WTC11 (cell line): ENCODE data around the gene MYCBP. TPM values are rescaled to one million over a fixed set of nuclear protein-coding genes. Genes with fewer than 3 reads are reported as not detected.

Experiments
- ATAC-seq: fragments of 200-7000 bp; cut with Tn5 transposase; 2 replicates; pipeline ENCODE4 v1.10.0; 2021; ENCODE audit warnings: mild to moderate bottlenecking, moderate library complexity
- CTCF ChIA-PET: fragments of 300-600 bp; sonication (Branson Sonifier 250); formaldehyde crosslinking; loops from one replicate; lab custom pipeline; 2021; ENCODE audit warnings: antibody characterized with exemption; lab: Charles Lee
- POLR2A ChIA-PET: fragments of 350-600 bp; sonication (Branson Sonifier 250); formaldehyde crosslinking; loops from one replicate; lab custom pipeline; 2021; ENCODE audit warnings: antibody characterized with exemption; lab: Charles Lee
- DNase-seq: peaks from one replicate; pipeline ENCODE4 v3.0.0; 2021; ENCODE audit warnings: low spot score
- H3K27ac Mint-ChIP-seq: 2 replicates; pipeline ENCODE4 v1.8.0; 2021; ENCODE audit warnings: mixed read lengths
- H3K27me3 Mint-ChIP-seq: 2 replicates; pipeline ENCODE4 v1.8.0; 2021; ENCODE audit warnings: low read depth, mild to moderate bottlenecking, moderate library complexity, mixed read lengths
- H3K36me3 Mint-ChIP-seq: 2 replicates; pipeline ENCODE4 v1.8.0; 2021; ENCODE audit warnings: mixed read lengths
- H3K4me1 Mint-ChIP-seq: 2 replicates; pipeline ENCODE4 v1.8.0; 2022; ENCODE audit warnings: mixed read lengths
- H3K4me3 Mint-ChIP-seq: 2 replicates; pipeline ENCODE4 v1.8.0; 2021; ENCODE audit warnings: mild to moderate bottlenecking, moderate library complexity, mixed read lengths
- H3K9me3 Mint-ChIP-seq: 2 replicates; pipeline ENCODE4 v1.8.0; 2021; ENCODE audit warnings: mixed read lengths
- CBFB ChIP-seq: sonication (generic); formaldehyde crosslinking; IDR thresholded peaks from 2 replicates; pipeline ENCODE4 v1.8.1; 2022; ENCODE audit warnings: mild to moderate bottlenecking, low read depth, missing genetic modification reagents
- HMGA2 ChIP-seq: fragments of 250-450 bp; sonication (Bioruptor Pico); IDR thresholded peaks from 2 replicates; pipeline ENCODE4 v1.4.0; 2021; ENCODE audit warnings: mild to moderate bottlenecking, moderate library complexity
- JAZF1 ChIP-seq: fragments of 250-450 bp; sonication (Bioruptor Pico); IDR thresholded peaks from 2 replicates; pipeline ENCODE4 v1.9.0; 2021; ENCODE audit warnings: moderate library complexity, mild to moderate bottlenecking, inconsistent platforms
- JUN ChIP-seq: sonication (generic); formaldehyde crosslinking; IDR thresholded peaks from 2 replicates; pipeline ENCODE4 v1.8.0; 2023; ENCODE audit warnings: mild to moderate bottlenecking, missing genetic modification reagents
- NFATC4 ChIP-seq: fragments of 250-450 bp; sonication (Bioruptor Pico); IDR thresholded peaks from 2 replicates; pipeline ENCODE4 v1.9.0; 2021; ENCODE audit warnings: mild to moderate bottlenecking
- NFE2L1 ChIP-seq: sonication (generic); formaldehyde crosslinking; IDR thresholded peaks from 2 replicates; pipeline ENCODE4 v1.8.1; 2023; ENCODE audit warnings: missing genetic modification reagents
- SMAD4 ChIP-seq: sonication (generic); formaldehyde crosslinking; IDR thresholded peaks from 2 replicates; pipeline ENCODE4 v1.8.0; 2022; ENCODE audit warnings: mild to moderate bottlenecking, missing genetic modification reagents
- TEAD1 ChIP-seq: sonication (generic); formaldehyde crosslinking; IDR thresholded peaks from 2 replicates; pipeline ENCODE4 v1.8.0; 2022; ENCODE audit warnings: mild to moderate bottlenecking, missing genetic modification reagents
- ZBTB21 ChIP-seq: sonication (generic); formaldehyde crosslinking; IDR thresholded peaks from 2 replicates; pipeline ENCODE4 v1.8.1; 2023; ENCODE audit warnings: mild to moderate bottlenecking, missing genetic modification reagents, borderline replicate concordance
- ZNF423 ChIP-seq: fragments of 250-450 bp; sonication (Bioruptor Pico); IDR thresholded peaks from 2 replicates; pipeline ENCODE4 v2.1.2; 2022; ENCODE audit warnings: mild to moderate bottlenecking, moderate library complexity
- total RNA-seq: library from RNA; stranded (reverse); gene quantifications from 3 replicates; pipeline ENCODE4 v1.2.3, GENCODE V29; 2021
- TF ChIP-seq, protein P1 (sequence below): sonication (generic); formaldehyde crosslinking; conservative IDR thresholded peaks from 2 replicates; pipeline ENCODE4 v1.8.1; 2022; ENCODE audit warnings: mild to moderate bottlenecking, missing genetic modification reagents
- TF ChIP-seq, protein P2 (sequence below): fragments of 250-450 bp; sonication (Bioruptor Pico); IDR thresholded peaks from 2 replicates; pipeline ENCODE4 v1.9.0; 2021; ENCODE audit warnings: moderate library complexity, mild to moderate bottlenecking, inconsistent platforms, borderline replicate concordance
- TF ChIP-seq, protein P3 (sequence below): fragments of 250-450 bp; sonication (Bioruptor Pico); IDR thresholded peaks from 2 replicates; pipeline ENCODE4 v1.9.0; 2021; ENCODE audit warnings: mild to moderate bottlenecking, borderline replicate concordance
- TF ChIP-seq, protein P4 (sequence below): sonication (generic); formaldehyde crosslinking; IDR thresholded peaks from 2 replicates; pipeline ENCODE4 v1.8.1; 2023; ENCODE audit warnings: mild to moderate bottlenecking, missing genetic modification reagents
- TF ChIP-seq, protein P5 (sequence below): sonication (generic); formaldehyde crosslinking; IDR thresholded peaks from 2 replicates; pipeline ENCODE4 v1.8.0; 2022; ENCODE audit warnings: mild to moderate bottlenecking, missing genetic modification reagents
- TF ChIP-seq, protein P6 (sequence below): sonication (generic); formaldehyde crosslinking; IDR thresholded peaks from 2 replicates; pipeline ENCODE4 v1.8.0; 2023; ENCODE audit warnings: missing genetic modification reagents, mild to moderate bottlenecking, borderline replicate concordance
- TF ChIP-seq, protein P7 (sequence below): sonication (generic); formaldehyde crosslinking; IDR thresholded peaks from 2 replicates; pipeline ENCODE4 v1.8.1; 2022; ENCODE audit warnings: low read depth, missing genetic modification reagents, borderline replicate concordance

The MYCBP gene
- total RNA-seq, 1 experiment from 2014 or later, result 31.4 TPM

DNA sequence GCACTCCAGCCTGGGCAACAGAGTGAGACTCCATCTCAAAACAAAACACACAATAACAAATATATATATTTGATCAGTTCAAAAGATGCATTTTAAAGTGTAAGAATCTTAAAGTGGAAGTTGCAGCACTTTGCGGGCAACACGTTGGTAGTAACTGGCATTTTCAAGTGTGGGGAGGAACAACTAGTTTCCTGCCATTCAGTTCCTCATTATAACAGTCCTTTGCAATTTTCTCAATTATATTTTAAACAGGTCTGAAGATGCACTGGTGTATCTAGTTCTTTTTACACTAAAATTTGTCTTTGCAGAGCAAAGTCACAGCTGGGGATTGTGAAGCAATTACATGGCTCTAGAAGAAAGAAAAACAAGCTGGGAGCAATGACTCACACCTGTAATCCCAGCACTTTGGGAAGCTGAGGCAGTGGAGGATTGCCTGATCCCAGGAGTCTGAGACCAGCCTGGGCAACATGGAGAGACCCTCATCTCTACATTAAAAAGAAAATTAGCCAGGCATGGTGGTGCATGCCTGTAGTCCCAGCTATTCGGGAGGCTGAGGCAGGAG lies 38.8 kb downstream of the MYCBP start (continued):
- no peak for TF ChIP-seq JUN (CRISPR knock-in tag)
- no peak for TF ChIP-seq SMAD4 (CRISPR knock-in tag)
- TF ChIP-seq, protein P1, sequence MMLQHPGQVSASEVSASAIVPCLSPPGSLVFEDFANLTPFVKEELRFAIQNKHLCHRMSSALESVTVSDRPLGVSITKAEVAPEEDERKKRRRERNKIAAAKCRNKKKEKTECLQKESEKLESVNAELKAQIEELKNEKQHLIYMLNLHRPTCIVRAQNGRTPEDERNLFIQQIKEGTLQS (CRISPR knock-in tag), result no peak
- no peak for TF ChIP-seq HMGA2 (CRISPR knock-in tag)
- TF ChIP-seq NFATC4, result no peak
- TF ChIP-seq, protein P2, sequence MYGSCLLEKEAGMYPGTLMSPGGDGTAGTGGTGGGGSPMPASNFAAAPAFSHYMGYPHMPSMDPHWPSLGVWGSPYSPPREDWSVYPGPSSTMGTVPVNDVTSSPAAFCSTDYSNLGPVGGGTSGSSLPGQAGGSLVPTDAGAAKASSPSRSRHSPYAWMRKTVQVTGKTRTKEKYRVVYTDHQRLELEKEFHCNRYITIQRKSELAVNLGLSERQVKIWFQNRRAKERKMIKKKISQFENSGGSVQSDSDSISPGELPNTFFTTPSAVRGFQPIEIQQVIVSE (CRISPR knock-in tag), result no peak
- TF ChIP-seq, protein P3, sequence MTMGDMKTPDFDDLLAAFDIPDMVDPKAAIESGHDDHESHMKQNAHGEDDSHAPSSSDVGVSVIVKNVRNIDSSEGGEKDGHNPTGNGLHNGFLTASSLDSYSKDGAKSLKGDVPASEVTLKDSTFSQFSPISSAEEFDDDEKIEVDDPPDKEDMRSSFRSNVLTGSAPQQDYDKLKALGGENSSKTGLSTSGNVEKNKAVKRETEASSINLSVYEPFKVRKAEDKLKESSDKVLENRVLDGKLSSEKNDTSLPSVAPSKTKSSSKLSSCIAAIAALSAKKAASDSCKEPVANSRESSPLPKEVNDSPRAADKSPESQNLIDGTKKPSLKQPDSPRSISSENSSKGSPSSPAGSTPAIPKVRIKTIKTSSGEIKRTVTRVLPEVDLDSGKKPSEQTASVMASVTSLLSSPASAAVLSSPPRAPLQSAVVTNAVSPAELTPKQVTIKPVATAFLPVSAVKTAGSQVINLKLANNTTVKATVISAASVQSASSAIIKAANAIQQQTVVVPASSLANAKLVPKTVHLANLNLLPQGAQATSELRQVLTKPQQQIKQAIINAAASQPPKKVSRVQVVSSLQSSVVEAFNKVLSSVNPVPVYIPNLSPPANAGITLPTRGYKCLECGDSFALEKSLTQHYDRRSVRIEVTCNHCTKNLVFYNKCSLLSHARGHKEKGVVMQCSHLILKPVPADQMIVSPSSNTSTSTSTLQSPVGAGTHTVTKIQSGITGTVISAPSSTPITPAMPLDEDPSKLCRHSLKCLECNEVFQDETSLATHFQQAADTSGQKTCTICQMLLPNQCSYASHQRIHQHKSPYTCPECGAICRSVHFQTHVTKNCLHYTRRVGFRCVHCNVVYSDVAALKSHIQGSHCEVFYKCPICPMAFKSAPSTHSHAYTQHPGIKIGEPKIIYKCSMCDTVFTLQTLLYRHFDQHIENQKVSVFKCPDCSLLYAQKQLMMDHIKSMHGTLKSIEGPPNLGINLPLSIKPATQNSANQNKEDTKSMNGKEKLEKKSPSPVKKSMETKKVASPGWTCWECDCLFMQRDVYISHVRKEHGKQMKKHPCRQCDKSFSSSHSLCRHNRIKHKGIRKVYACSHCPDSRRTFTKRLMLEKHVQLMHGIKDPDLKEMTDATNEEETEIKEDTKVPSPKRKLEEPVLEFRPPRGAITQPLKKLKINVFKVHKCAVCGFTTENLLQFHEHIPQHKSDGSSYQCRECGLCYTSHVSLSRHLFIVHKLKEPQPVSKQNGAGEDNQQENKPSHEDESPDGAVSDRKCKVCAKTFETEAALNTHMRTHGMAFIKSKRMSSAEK (CRISPR knock-in tag), result no peak
- no peak for TF ChIP-seq JAZF1
- TF ChIP-seq ZBTB21, result no peak

DNA sequence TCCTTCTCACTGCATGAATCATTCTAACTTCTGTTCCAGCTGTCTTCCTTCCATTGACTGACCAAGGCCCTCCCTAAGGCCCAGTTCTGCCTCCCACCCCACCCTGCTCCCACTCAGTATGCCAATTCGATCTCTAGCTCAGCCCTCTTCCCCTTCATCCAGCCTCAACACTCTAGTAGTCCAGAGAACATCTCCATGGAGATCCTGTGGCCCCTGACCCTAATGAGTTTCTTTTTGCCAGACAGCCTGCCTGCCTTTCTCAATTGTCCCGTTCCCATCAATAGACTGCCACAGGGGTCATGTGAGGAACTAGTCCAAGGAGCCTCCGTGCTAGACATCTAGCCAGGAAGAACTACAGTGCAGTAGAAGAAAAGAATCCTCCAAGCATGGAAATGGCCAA lies 40.0 kb downstream of the MYCBP start:
- no peak for DNase-seq
- ATAC-seq, result no peak

More for the DNA sequence above, 40.0 kb downstream of the MYCBP start:
- no peak overlapping the region for H3K27ac Mint-ChIP-seq
- POLR2A ChIA-PET, result no interaction called here
- CTCF ChIA-PET, result interaction anchor here (0.7 to 1.5 kb wide), 4 partner anchors 14 to 311 kb away, joined by 3 to 4 read pairs (median 4); no protein-coding TSS in a partner anchor
- H3K27me3 Mint-ChIP-seq, result no peaks in the 10 kb centered on the region
- H3K36me3 Mint-ChIP-seq, result 0 out of 2 replicates have a peak, but pooled peaks cover 2% of the 10 kb centered on the region
- peaks cover 22% of the 10 kb centered on the region for H3K4me1 Mint-ChIP-seq
- H3K4me3 Mint-ChIP-seq, result no peak overlapping the region
- no peak for TF ChIP-seq CBFB (CRISPR knock-in tag)
- TF ChIP-seq, protein P4, sequence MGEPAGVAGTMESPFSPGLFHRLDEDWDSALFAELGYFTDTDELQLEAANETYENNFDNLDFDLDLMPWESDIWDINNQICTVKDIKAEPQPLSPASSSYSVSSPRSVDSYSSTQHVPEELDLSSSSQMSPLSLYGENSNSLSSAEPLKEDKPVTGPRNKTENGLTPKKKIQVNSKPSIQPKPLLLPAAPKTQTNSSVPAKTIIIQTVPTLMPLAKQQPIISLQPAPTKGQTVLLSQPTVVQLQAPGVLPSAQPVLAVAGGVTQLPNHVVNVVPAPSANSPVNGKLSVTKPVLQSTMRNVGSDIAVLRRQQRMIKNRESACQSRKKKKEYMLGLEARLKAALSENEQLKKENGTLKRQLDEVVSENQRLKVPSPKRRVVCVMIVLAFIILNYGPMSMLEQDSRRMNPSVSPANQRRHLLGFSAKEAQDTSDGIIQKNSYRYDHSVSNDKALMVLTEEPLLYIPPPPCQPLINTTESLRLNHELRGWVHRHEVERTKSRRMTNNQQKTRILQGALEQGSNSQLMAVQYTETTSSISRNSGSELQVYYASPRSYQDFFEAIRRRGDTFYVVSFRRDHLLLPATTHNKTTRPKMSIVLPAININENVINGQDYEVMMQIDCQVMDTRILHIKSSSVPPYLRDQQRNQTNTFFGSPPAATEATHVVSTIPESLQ (CRISPR knock-in tag), result no peak
- no peak for TF ChIP-seq TEAD1 (CRISPR knock-in tag)
- TF ChIP-seq, protein P5, sequence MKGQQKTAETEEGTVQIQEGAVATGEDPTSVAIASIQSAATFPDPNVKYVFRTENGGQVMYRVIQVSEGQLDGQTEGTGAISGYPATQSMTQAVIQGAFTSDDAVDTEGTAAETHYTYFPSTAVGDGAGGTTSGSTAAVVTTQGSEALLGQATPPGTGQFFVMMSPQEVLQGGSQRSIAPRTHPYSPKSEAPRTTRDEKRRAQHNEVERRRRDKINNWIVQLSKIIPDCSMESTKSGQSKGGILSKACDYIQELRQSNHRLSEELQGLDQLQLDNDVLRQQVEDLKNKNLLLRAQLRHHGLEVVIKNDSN, result no peak
- TF ChIP-seq, protein P6, sequence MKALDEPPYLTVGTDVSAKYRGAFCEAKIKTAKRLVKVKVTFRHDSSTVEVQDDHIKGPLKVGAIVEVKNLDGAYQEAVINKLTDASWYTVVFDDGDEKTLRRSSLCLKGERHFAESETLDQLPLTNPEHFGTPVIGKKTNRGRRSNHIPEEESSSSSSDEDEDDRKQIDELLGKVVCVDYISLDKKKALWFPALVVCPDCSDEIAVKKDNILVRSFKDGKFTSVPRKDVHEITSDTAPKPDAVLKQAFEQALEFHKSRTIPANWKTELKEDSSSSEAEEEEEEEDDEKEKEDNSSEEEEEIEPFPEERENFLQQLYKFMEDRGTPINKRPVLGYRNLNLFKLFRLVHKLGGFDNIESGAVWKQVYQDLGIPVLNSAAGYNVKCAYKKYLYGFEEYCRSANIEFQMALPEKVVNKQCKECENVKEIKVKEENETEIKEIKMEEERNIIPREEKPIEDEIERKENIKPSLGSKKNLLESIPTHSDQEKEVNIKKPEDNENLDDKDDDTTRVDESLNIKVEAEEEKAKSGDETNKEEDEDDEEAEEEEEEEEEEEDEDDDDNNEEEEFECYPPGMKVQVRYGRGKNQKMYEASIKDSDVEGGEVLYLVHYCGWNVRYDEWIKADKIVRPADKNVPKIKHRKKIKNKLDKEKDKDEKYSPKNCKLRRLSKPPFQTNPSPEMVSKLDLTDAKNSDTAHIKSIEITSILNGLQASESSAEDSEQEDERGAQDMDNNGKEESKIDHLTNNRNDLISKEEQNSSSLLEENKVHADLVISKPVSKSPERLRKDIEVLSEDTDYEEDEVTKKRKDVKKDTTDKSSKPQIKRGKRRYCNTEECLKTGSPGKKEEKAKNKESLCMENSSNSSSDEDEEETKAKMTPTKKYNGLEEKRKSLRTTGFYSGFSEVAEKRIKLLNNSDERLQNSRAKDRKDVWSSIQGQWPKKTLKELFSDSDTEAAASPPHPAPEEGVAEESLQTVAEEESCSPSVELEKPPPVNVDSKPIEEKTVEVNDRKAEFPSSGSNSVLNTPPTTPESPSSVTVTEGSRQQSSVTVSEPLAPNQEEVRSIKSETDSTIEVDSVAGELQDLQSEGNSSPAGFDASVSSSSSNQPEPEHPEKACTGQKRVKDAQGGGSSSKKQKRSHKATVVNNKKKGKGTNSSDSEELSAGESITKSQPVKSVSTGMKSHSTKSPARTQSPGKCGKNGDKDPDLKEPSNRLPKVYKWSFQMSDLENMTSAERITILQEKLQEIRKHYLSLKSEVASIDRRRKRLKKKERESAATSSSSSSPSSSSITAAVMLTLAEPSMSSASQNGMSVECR (CRISPR knock-in tag), result no peak
- TF ChIP-seq ZNF423 (CRISPR knock-in tag), result no peak
- TF ChIP-seq, protein P7, sequence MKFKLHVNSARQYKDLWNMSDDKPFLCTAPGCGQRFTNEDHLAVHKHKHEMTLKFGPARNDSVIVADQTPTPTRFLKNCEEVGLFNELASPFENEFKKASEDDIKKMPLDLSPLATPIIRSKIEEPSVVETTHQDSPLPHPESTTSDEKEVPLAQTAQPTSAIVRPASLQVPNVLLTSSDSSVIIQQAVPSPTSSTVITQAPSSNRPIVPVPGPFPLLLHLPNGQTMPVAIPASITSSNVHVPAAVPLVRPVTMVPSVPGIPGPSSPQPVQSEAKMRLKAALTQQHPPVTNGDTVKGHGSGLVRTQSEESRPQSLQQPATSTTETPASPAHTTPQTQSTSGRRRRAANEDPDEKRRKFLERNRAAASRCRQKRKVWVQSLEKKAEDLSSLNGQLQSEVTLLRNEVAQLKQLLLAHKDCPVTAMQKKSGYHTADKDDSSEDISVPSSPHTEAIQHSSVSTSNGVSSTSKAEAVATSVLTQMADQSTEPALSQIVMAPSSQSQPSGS, result no peak
- no peak for TF ChIP-seq NFE2L1
- H3K9me3 Mint-ChIP-seq, result no peaks in the 10 kb centered on the region
